Measurements from ENCODE around the gene ACP5.
A peak's percentile ranks its signal among the peaks of the same experiment; 100 is the strongest.

Gene ACP5

DNA sequence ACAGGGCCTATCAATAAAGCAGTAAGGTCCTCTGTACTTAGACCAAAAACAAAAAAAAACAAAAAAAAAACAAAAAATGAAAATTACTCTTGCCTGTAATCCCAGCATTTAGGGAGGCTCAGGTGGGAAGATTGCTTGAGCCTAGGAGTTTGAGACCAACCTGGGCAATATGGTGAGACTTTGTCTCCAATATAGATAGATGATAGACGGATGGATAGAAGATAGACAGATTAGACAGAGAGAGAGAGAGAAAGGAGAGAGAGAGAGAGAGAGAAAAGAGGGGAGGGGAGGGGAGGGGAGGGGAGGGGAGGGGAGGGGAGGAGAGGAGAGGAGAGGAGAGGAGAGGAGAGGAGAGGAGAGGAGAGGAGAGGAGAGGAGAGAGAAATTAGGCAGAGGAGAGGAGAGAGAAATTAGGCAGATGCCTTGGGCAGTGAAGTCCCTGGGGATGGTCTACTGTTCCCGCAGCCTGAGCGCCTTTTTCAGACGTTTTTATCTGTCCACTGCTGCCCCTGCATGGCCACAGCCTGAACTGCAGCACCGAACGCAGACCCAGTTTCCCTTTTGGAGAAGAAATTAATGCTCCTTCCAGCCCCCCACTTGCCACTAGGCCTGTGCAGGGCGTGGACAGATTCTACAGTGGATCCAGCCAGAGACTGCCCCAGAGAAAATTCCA lies 10.0 kb upstream of the ACP5 start:
- H3K79me2 ChIP-seq (ENCODE audit: low read length) = no peaks in the 10 kb centered on the region
- H3K36me3 ChIP-seq (replicated peaks; ENCODE audit: low read depth, low read length) = no peaks in the 10 kb centered on the region
- H3K9ac ChIP-seq (ENCODE audit: low read length) = peak overlapping the region; percentile 10; the same call in 1 of the 2 replicates
- H3K27me3 ChIP-seq (ENCODE audit: low read depth, low read length) = peaks cover 18% of the 10 kb centered on the region
- H3K9me3 ChIP-seq (ENCODE audit: insufficient read depth, low read length) = no peaks in the 10 kb centered on the region
- TF ChIP-seq, protein P1, sequence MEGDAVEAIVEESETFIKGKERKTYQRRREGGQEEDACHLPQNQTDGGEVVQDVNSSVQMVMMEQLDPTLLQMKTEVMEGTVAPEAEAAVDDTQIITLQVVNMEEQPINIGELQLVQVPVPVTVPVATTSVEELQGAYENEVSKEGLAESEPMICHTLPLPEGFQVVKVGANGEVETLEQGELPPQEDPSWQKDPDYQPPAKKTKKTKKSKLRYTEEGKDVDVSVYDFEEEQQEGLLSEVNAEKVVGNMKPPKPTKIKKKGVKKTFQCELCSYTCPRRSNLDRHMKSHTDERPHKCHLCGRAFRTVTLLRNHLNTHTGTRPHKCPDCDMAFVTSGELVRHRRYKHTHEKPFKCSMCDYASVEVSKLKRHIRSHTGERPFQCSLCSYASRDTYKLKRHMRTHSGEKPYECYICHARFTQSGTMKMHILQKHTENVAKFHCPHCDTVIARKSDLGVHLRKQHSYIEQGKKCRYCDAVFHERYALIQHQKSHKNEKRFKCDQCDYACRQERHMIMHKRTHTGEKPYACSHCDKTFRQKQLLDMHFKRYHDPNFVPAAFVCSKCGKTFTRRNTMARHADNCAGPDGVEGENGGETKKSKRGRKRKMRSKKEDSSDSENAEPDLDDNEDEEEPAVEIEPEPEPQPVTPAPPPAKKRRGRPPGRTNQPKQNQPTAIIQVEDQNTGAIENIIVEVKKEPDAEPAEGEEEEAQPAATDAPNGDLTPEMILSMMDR (IDR thresholded peaks at IDR 0.05; ENCODE audit: low read depth, low read length) = peak; percentile 98
- TF ChIP-seq EZH2phosphoT487 (IDR thresholded peaks at IDR 0.05; ENCODE audit: low read depth) = no peak
- peak overlapping the region; percentile 71 for H3K4me2 ChIP-seq (ENCODE audit: low read length)
- H3K4me1 ChIP-seq (ENCODE audit: low read length) = peaks cover 41% of the 10 kb centered on the region
- H3K27ac ChIP-seq (ENCODE audit: low read length) = no peak overlapping the region
- H2AFZ ChIP-seq (ENCODE audit: low read depth, low read length) = peak overlapping the region; percentile 53; the same call in 1 of the 2 replicates
- peak overlapping the region; percentile 55 for H3K4me3 ChIP-seq (ENCODE audit: low read length)
- no peaks in the 10 kb centered on the region for H4K20me1 ChIP-seq (ENCODE audit: insufficient read depth, low read length)

DNA sequence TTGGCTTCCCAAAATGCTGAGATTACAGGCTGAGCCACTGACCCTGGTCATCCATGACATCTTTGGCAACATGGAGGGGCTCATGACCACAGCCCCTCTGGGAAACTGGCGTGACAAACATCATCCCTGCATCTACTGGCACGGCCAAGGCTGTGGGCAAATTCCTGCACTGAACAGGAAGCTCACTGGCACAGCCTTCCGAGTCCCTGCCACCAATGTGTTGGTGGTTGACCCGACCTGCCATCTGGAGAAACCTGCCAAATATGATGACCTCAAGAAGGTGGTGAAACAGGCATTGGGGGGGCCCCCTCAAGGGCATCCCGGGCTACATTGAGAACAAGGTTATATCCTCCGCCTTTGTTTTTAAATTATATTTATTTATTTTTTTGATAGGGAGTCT lies 8.9 kb upstream of the ACP5 start:
- no peaks in the 10 kb centered on the region for H3K79me2 ChIP-seq (ENCODE audit: low read length)
- H2AFZ ChIP-seq (ENCODE audit: low read depth, low read length) = no peak overlapping the region
- peaks cover 18% of the 10 kb centered on the region for H3K27me3 ChIP-seq (ENCODE audit: low read depth, low read length)
- no peak overlapping the region for H3K9ac ChIP-seq (ENCODE audit: low read length)
- no peak overlapping the region for H3K4me2 ChIP-seq (ENCODE audit: low read length)
- peaks cover 53% of the 10 kb centered on the region for H3K4me1 ChIP-seq (ENCODE audit: low read length)
- TF ChIP-seq, protein P1 (IDR thresholded peaks at IDR 0.05; ENCODE audit: low read depth, low read length) = no peak
- TF ChIP-seq EZH2phosphoT487 (IDR thresholded peaks at IDR 0.05; ENCODE audit: low read depth) = no peak
- no peaks in the 10 kb centered on the region for H4K20me1 ChIP-seq (ENCODE audit: insufficient read depth, low read length)
- H3K36me3 ChIP-seq (replicated peaks; ENCODE audit: low read depth, low read length) = no peaks in the 10 kb centered on the region
- H3K9me3 ChIP-seq (ENCODE audit: insufficient read depth, low read length) = no peaks in the 10 kb centered on the region
- no peak overlapping the region for H3K4me3 ChIP-seq (ENCODE audit: low read length)
- H3K27ac ChIP-seq (ENCODE audit: low read length) = no peak overlapping the region

DNA sequence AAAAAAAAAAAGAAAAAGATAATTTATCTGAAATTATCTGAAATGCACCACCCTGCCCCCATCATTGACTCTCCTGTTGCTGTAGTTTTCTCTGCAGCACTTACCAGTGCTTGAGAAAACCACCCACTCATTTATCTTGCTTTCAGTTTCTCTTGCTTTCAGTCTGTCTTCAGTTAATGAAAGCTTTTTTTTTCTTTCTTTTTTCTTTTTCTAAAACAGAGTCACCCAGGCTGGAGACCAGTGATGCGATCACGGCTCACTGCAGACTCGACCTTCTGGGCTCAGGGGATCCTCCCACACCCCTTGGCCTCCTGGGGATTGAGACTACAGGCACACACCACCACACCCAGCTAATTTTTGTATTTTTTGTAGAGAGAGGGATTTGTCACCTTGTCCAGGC lies 4.3 kb upstream of the ACP5 start:
- Histone ChIP-seq H3K27ac (ENCODE audit: low read length) (peak overlapping the region; percentile 84), H3K4me2 (ENCODE audit: low read length) (peak overlapping the region; percentile 60), H2AFZ (ENCODE audit: low read depth, low read length) (0 out of 2 replicates have a peak overlapping the region, but pooled peaks have one; percentile 0), H4K20me1 (ENCODE audit: insufficient read depth, low read length) (no peaks in the 10 kb centered on the region), H3K79me2 (ENCODE audit: low read length) (no peaks in the 10 kb centered on the region), H3K27me3 (ENCODE audit: low read depth, low read length) (peaks cover 27% of the 10 kb centered on the region), H3K36me3 (replicated peaks; ENCODE audit: low read depth, low read length) (no peaks in the 10 kb centered on the region), H3K4me3 (ENCODE audit: low read length) (peak overlapping the region; percentile 61), H3K9ac (ENCODE audit: low read length) (peak overlapping the region; percentile 46), H3K9me3 (ENCODE audit: insufficient read depth, low read length) (no peaks in the 10 kb centered on the region), H3K4me1 (ENCODE audit: low read length) (peaks cover 38% of the 10 kb centered on the region)
- TF ChIP-seq, protein P1 (IDR thresholded peaks at IDR 0.05; ENCODE audit: low read depth, low read length) = no peak
- TF ChIP-seq EZH2phosphoT487 (IDR thresholded peaks at IDR 0.05; ENCODE audit: low read depth) = no peak

DNA sequence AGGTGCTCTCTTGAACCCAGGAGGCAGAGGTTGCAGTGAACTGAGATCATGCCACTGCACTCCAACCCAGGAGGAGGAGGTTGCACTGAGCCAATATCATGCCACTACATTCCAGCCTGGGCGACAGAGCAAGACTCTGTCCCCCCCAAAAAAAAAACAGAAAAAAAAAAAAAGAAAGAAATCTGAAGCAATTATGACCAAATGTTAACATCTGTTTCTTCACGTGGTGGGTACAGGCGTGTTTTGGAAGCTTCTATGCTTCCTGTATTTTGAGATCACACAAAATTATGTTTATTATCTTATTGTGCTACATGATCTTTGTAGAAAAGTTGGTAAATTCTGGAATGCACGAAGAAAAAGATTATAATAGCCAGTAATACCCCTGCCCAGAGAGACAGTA lies 2.7 kb upstream of the ACP5 start:
- H2AFZ ChIP-seq (ENCODE audit: low read depth, low read length) = no peak overlapping the region
- no peaks in the 10 kb centered on the region for H3K9me3 ChIP-seq (ENCODE audit: insufficient read depth, low read length)
- H4K20me1 ChIP-seq (ENCODE audit: insufficient read depth, low read length) = no peaks in the 10 kb centered on the region
- H3K4me3 ChIP-seq (ENCODE audit: low read length) = no peak overlapping the region
- no peak overlapping the region for H3K27ac ChIP-seq (ENCODE audit: low read length)
- H3K27me3 ChIP-seq (ENCODE audit: low read depth, low read length) = peaks cover 20% of the 10 kb centered on the region
- no peak for TF ChIP-seq EZH2phosphoT487 (IDR thresholded peaks at IDR 0.05; ENCODE audit: low read depth)
- TF ChIP-seq, protein P1 (IDR thresholded peaks at IDR 0.05; ENCODE audit: low read depth, low read length) = no peak
- H3K9ac ChIP-seq (ENCODE audit: low read length) = no peak overlapping the region
- no peaks in the 10 kb centered on the region for H3K36me3 ChIP-seq (replicated peaks; ENCODE audit: low read depth, low read length)
- no peaks in the 10 kb centered on the region for H3K79me2 ChIP-seq (ENCODE audit: low read length)
- no peak overlapping the region for H3K4me2 ChIP-seq (ENCODE audit: low read length)
- H3K4me1 ChIP-seq (ENCODE audit: low read length) = peaks cover 37% of the 10 kb centered on the region

Data from OCI-LY3 (cell line).